Neutrophil (primary cell): ENCODE measurements around the gene RANBP9.
A peak's percentile ranks its signal among the peaks of the same experiment; 100 is the strongest.

ENCODE experiments used
- H3K27ac ChIP-seq: fragments of 200-600 bp; sonication (generic); 2 replicates; pipeline ENCODE4 v1.5.1; 2016; ENCODE audit warnings: mild to moderate bottlenecking, moderate library complexity
- H3K27me3 ChIP-seq: fragments of 200-600 bp; sonication (generic); 2 replicates; pipeline ENCODE4 v1.6.0; 2016; ENCODE audit warnings: mild to moderate bottlenecking
- H3K36me3 ChIP-seq: fragments of 200-600 bp; sonication (generic); 2 replicates; pipeline ENCODE4 v1.5.1; 2017
- H3K4me1 ChIP-seq, 2 experiments: fragments of 200-600 bp in 1 of 2; sonication (generic) in 1 of 2; 1 replicate in 1 of 2; 2 replicates in 1 of 2; pipeline versions ENCODE4 v1.5.1 to v1.6.1; 2013 to 2016; ENCODE audit warnings: low read depth in 1 of 2, low read length in 1 of 2, mild to moderate bottlenecking in 1 of 2, moderate library complexity in 1 of 2; ENCODE audit not compliant: control insufficient read depth in 1 of 2, insufficient read depth in 1 of 2
- H3K4me3 ChIP-seq, 2 experiments: fragments of 200-600 bp in 1 of 2; sonication (generic) in 1 of 2; 1 replicate in 1 of 2; 2 replicates in 1 of 2; pipeline ENCODE4 v1.5.1; 2013 to 2016; ENCODE audit warnings: low read depth in 1 of 2, low read length in 1 of 2, mild to moderate bottlenecking in 1 of 2, moderate library complexity in 1 of 2
- H3K9me3 ChIP-seq: fragments of 200-600 bp; sonication (generic); 2 replicates; pipeline ENCODE4 v1.5.1; 2016
- TF ChIP-seq, protein P1 (sequence below): fragments of 200-600 bp; sonication (generic); IDR thresholded peaks from 2 replicates; pipeline ENCODE4 v1.5.1; 2016; ENCODE audit warnings: antibody characterized with exemption

Gene RANBP9

DNA sequence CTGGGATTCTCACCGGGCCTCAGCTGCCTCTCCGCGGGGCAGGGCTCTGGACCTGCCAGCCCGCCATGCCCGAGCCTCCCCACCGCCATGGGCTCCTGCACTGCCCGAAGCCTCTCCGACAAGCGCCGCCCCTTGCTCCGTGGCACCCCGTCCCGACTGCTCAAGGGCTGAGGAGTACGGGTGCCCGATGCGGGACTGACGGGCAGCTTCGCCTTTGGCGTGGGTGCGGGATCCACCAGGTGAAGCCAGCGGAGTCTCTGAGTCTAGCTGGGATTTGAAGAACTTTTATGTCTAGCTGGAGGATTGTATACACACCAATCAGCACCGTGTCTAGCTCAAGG is 5.3 kb upstream of the RANBP9 start:
- no peaks in the 10 kb centered on the region for H3K27me3 ChIP-seq

DNA sequence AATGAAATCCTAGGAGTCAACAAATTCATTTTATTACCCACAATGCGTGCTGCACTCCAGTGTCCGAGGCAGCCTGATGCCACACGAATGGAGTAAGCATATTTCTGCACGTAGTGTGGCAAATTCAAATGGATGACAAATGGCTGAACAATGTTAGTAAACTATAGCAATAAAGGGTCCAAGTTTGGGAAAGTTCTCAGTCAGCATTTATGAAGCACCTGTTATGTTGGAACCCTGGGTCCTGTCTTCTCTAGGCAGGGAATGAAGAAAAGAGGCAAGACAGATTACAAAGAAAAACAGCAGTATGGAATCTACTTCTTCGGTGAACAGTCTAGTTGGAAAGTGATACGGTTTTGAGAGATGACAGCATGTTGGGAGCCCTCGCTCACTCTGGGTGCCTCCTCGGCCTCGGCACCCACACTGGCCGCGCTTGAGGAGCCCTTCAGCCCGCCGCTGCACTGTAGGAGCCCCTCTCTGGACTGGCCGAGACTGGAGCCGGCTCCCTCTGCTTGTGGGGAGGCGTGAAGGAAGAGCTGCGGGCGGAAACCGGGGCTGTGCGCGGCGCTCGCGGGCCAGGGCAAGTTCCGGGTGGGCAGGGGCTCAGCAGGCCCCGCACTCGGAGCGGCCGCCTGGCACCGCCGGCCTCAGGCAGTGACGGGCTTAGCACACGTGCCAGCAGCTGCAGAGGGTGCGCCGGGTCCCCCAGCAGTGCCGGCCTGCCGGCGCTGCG is 4.8 kb upstream of the RANBP9 start:
- TF ChIP-seq, protein P1, sequence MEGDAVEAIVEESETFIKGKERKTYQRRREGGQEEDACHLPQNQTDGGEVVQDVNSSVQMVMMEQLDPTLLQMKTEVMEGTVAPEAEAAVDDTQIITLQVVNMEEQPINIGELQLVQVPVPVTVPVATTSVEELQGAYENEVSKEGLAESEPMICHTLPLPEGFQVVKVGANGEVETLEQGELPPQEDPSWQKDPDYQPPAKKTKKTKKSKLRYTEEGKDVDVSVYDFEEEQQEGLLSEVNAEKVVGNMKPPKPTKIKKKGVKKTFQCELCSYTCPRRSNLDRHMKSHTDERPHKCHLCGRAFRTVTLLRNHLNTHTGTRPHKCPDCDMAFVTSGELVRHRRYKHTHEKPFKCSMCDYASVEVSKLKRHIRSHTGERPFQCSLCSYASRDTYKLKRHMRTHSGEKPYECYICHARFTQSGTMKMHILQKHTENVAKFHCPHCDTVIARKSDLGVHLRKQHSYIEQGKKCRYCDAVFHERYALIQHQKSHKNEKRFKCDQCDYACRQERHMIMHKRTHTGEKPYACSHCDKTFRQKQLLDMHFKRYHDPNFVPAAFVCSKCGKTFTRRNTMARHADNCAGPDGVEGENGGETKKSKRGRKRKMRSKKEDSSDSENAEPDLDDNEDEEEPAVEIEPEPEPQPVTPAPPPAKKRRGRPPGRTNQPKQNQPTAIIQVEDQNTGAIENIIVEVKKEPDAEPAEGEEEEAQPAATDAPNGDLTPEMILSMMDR, result no peak
- H3K36me3 ChIP-seq, result no peaks in the 10 kb centered on the region
- peaks cover 20 to 21% of the 10 kb centered on the region in 2 experiments for H3K4me1 ChIP-seq
- no peak overlapping the region for H3K4me3 ChIP-seq
- H3K27ac ChIP-seq, result no peak overlapping the region
- no peaks in the 10 kb centered on the region for H3K9me3 ChIP-seq
- no peaks in the 10 kb centered on the region for H3K27me3 ChIP-seq

More for the DNA sequence above, 5.3 kb upstream of the RANBP9 start:
- Histone ChIP-seq H3K9me3 (no peaks in the 10 kb centered on the region), H3K4me1 (peaks cover 20 to 21% of the 10 kb centered on the region in 2 experiments), H3K36me3 (no peaks in the 10 kb centered on the region), H3K4me3 (no peak overlapping the region), H3K27ac (no peak overlapping the region)
- TF ChIP-seq, protein P1, result no peak

DNA sequence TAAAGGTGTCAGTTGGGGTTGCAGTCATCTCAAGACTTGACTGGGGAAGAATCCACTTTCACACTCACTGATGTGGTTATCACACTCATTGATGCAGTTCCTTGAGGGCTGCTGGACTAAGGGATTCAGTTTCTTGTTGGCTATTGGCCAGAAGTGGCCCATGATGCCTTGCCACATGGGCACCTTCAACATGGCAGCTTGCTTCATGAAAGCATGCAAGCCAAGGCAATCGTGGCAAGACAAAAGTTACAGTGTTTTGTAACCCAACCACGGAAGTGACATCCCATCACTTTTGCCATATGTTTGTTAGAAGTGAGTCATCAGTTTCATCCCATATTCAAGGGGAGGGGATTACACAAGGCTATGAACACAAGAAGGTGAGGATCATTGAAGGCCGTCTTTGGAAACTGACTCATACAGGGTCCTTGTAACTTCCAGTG is 3.8 kb upstream of the RANBP9 start:
- H3K27ac ChIP-seq, result no peak overlapping the region
- no peaks in the 10 kb centered on the region for H3K36me3 ChIP-seq
- no peaks in the 10 kb centered on the region for H3K27me3 ChIP-seq
- H3K4me3 ChIP-seq, result no peak overlapping the region
- no peaks in the 10 kb centered on the region for H3K9me3 ChIP-seq
- peaks cover 20 to 21% of the 10 kb centered on the region in 2 experiments for H3K4me1 ChIP-seq
- TF ChIP-seq, protein P1, result no peak

DNA sequence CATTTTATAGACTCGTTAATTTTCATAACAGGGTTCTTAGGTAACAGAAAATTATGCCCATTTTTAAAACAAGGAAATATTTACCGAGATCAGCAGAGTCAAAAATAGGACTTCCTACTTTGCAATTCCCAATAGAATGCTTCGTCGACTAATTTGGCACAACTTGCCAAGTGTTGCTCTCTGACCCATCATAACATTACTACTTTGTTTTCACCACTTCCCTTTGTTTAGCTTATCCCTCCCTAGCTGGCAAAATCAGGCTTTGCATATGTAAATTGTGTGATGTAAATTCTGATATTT is 914 bp upstream of the RANBP9 start:
- no peaks in the 10 kb centered on the region for H3K36me3 ChIP-seq

DNA sequence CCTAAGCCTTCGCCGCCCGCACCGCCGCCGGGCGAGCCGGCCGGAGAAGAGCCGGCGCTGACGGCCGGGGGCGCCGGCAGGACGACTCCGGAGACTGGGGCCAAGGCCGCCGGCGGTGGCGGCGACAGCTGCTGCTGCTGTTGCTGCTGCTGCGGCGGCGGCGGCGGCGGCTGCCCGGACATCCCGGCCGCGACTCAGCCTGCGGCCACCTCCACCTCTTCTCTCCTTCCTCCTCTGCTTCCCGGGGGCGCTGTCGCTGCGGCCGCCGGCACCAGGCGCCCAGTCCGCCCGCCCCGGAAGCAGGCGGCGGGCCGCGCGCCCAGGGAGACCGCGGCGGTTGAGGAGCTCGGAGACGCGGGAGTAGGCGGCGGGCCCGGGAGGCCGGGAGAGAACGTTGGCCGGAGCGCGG is 307 bp downstream of the RANBP9 start:
- Histone ChIP-seq H3K27me3 (no peaks in the 10 kb centered on the region), H3K4me3 (peak overlapping the region; percentile 89 to 90), H3K9me3 (no peaks in the 10 kb centered on the region), H3K36me3 (no peaks in the 10 kb centered on the region), H3K27ac (peak overlapping the region; percentile 95), H3K4me1 (peaks cover 51 to 54% of the 10 kb centered on the region in 2 experiments)
- TF ChIP-seq, protein P1, result peak; percentile 39

More for the DNA sequence above, 914 bp upstream of the RANBP9 start:
- H3K4me1 ChIP-seq, result peaks cover 50 to 51% of the 10 kb centered on the region in 2 experiments
- H3K27ac ChIP-seq, result peak overlapping the region; percentile 95
- H3K9me3 ChIP-seq, result no peaks in the 10 kb centered on the region
- TF ChIP-seq, protein P1, result no peak
- peak overlapping the region; percentile 89 to 90 for H3K4me3 ChIP-seq
- H3K27me3 ChIP-seq, result no peaks in the 10 kb centered on the region
